ENCODE measurements around the gene DDX51. TPM values are rescaled to one million over a fixed set of nuclear protein-coding genes. Genes with fewer than 3 reads are reported as not detected.

Gene DDX51, protein sequence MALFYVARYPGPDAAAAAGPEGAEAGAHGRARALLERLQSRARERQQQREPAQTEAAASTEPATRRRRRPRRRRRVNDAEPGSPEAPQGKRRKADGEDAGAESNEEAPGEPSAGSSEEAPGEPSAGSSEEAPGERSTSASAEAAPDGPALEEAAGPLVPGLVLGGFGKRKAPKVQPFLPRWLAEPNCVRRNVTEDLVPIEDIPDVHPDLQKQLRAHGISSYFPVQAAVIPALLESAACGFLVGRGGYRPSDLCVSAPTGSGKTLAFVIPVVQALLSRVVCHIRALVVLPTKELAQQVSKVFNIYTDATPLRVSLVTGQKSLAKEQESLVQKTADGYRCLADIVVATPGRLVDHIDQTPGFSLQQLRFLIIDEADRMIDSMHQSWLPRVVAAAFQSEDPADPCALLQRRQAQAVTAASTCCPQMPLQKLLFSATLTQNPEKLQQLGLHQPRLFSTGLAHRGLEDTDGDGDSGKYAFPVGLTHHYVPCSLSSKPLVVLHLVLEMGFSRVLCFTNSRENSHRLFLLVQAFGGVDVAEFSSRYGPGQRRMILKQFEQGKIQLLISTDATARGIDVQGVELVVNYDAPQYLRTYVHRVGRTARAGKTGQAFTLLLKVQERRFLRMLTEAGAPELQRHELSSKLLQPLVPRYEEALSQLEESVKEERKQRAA
- 12.3 and 13.4 TPM in 2 replicates for total RNA-seq

GRCh38 chr12:132144115-132144809, at the start of gene DDX51, which contains the start of gene NOC4L:
DDX51 (minus strand) TSS chr12:132144319; CDS start chr12:132144296, 23 bp downstream.
NOC4L (plus strand) TSS chr12:132144457; CDS start chr12:132144489, 32 bp downstream.

Small RNA genes within 50 kb of the gene (small RNA-seq; reads per million reads assigned to genes)
- not detected for gene AC138466.3

Other genes with a start within 250 kb of the DDX51 start
- 6.9 and 8.8 TPM in 2 replicates for gene ULK1, start 249.7 kb downstream of the DDX51 start, total RNA-seq
- gene PUS1, start 215.0 kb downstream of the DDX51 start, total RNA-seq = 19.5 and 20.2 TPM in 2 replicates
- gene EP400, start 194.4 kb downstream of the DDX51 start, total RNA-seq = 28.1 and 28.3 TPM in 2 replicates
- 16.0 and 28.6 TPM in 2 replicates for gene NOC4L, start 138 bp upstream of the DDX51 start, total RNA-seq
- 0.40 TPM in 1 of 2 replicates, not detected in the other for gene GALNT9, start 185.3 kb upstream of the DDX51 start, total RNA-seq